Sciatic nerve (tissue), 2 donors: ENCODE data around the gene PHF14. TPM values are rescaled to one million over a fixed set of nuclear protein-coding genes. Genes with fewer than 3 reads are reported as not detected.

ENCODE experiments used
- ATAC-seq: fragments of 200-7000 bp; cut with Tn5 transposase; one replicate; pipeline ENCODE4 v1.9.1; 2020; ENCODE audit warnings: mild to moderate bottlenecking, moderate library complexity
- DNase-seq: peaks from one replicate; pipeline ENCODE4 v3.0.0-alpha.2; 2020; ENCODE audit warnings: low spot score
- intact Hi-C: fragments of 100-400 bp; cut with DNase I; formaldehyde crosslinking; loops from one replicate; pipeline ENCODE4 v1.14.2; 2022
- total RNA-seq: library from RNA; stranded (reverse); fragmentation: NEBNext Ultra II Directional; extraction: Animal tissue kit (Norgen Biotek cat#: 25700); gene quantifications from one replicate; pipeline ENCODE4 v1.2.1, GENCODE V29; 2021
- donor health status: DM: no; HTN: no; CAD: no.
- donor health status: DM: no; HTN: no; CAD: no.

Gene PHF14
- total RNA-seq, 1 donor from 2014 or later, result 50.3 TPM

GRCh38 chr7:11155883-11156282 is 182.2 kb downstream of the PHF14 start:
- ATAC-seq (no peak), DNase-seq (no peak)
- intact Hi-C loops, result no loop called here

DNA sequence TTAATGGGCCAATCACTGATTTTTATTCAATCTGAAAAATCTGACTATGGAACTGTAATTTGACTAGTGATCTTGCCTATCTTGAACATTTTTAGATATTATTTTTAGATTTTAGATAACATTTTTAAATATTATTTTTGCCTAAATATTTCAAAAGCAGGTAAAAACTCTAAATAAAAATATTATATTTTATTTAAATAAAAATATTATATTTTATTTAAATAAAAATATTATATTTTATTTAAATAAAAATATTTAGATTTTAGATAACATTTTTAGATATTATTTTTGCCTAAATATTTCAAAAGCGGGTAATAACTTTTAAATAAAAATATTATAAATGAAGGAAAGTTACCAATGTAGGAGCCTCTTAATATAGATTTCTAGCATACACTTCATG is 187.8 kb downstream of the PHF14 start:
- no peak for DNase-seq
- intact Hi-C loops, result no loop called here
- ATAC-seq, result no peak

GRCh38 chr7:11163220-11163619 is 189.5 kb downstream of the PHF14 start:
- ATAC-seq (no peak), DNase-seq (no peak)
- intact Hi-C loops, result no loop called here

DNA sequence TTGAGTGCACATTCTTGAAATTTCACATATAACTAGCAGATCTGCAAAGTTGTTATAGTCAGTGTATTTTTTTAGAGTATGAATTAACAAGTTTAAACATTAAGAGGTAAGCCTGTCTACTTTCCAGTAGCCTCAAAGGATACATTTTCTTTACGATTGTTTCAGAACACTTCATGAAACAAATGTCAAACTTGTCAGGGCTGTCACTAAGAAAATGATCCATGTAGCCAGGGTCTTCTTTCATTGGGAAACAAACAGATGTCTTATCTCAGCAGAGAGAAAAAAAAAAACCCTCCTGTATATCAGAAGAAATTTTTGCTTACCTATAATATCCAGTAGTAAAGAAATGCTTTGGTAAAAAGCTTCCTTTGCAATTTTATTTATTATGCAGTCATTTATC is 192.4 kb downstream of the PHF14 start:
- no peak for DNase-seq

DNA sequence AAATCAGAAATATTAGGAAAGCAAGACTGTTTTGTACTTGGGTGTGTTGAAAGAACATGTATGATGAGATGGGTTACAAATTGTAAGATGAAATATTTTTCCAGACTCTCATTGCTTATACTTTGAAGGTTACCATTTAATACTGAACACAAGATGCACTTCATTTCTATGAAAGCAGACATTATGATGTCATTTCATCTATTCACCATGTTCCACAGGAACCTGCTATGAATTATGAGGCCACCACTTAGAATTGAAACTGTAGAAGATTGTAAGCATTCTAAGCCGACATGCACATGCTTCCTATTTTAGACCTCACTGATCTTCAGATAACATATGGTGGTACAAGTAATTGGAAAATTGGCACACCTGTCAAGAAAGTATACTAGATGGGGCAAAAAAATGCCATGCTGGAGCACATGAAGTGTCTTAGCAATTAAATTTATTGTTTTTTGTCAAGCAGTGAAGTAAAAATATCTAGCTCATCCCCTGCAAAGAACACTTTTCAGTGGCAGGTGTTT is 195.0 kb downstream of the PHF14 start:
- no peak for DNase-seq
- intact Hi-C loops, result no loop called here
- ATAC-seq, result no peak

More for the DNA sequence above, 192.4 kb downstream of the PHF14 start:
- ATAC-seq, result no peak
- intact Hi-C loops, result no loop called here

DNA sequence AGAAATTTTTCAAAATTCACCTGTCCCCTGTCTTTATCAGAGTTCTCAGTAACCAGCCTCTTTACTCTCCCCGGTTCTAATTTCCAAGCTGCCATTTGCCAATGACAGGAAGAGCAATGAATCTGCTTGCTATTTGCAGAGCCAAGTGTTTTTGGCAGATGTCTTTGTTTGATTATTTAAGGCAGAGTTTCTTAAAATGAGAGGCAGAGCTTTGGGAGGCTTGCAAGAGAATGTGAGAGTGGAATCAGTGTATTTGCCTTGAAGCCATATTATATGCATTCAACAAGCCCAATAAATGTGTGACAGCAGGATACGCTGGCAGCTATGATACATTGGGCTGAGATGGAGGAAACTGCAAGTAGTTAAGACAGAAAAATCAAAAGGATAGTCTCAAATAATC is 196.5 kb downstream of the PHF14 start:
- no peak for DNase-seq
- no peak for ATAC-seq
- intact Hi-C loops, result no loop called here

- DNase-seq (no peak), ATAC-seq (peak; percentile 64)
- intact Hi-C loops, result no loop called here
Observed at GRCh38 chr7:11170863-11171568, 197.3 kb downstream of the PHF14 start.

- intact Hi-C loops, result no loop called here
- ATAC-seq, result no peak
- DNase-seq, result no peak
Observed at GRCh38 chr7:11171569-11172192, 198.0 kb downstream of the PHF14 start.

DNA sequence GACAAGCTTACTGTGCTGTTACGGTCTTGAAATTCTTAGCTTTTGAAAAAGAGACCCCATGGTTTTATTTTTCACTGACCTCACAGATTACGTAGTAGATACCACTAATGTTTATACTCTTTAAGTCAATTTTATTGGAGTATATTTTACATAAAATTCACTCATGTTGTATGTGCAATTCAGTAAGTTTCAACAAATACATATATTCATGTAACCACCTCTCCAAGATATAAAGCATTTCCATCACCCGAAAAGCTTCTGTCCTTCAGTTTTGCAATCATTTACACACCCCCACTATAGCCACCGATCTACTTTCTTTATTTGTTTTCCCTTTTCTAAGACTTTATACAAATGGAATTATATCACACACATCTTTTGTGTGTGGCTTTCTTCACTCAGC is 199.2 kb downstream of the PHF14 start:
- DNase-seq (no peak), ATAC-seq (no peak)
- intact Hi-C loops, result no loop called here

- no peak for DNase-seq
- ATAC-seq, result no peak
- intact Hi-C loops, result no loop called here
Observed at GRCh38 chr7:11175371-11175770, 201.7 kb downstream of the PHF14 start.

DNA sequence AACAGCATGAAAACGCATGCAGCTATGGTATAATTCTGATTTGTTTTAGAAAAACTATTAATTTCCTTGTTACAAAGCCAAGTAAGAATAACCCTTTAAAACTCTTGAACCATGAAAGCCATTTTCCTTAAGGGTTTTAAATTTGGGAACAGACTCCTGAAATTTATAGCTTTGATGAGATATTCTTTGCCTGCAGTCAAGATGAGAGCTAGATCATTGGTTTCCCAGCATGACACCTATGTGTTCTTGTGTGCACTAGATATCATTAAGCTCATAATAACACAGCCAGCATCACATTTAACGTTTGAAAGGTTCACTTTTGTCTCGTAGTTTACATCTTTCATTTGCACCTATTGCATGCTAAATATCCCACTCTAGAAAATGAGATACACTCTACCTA is 202.2 kb downstream of the PHF14 start:
- DNase-seq, result no peak
- intact Hi-C loops, result no loop called here
- ATAC-seq, result no peak

- intact Hi-C loops, result no loop called here
- ATAC-seq, result no peak
- DNase-seq, result no peak
Observed at GRCh38 chr7:11176985-11177555, 203.4 kb downstream of the PHF14 start.

DNA sequence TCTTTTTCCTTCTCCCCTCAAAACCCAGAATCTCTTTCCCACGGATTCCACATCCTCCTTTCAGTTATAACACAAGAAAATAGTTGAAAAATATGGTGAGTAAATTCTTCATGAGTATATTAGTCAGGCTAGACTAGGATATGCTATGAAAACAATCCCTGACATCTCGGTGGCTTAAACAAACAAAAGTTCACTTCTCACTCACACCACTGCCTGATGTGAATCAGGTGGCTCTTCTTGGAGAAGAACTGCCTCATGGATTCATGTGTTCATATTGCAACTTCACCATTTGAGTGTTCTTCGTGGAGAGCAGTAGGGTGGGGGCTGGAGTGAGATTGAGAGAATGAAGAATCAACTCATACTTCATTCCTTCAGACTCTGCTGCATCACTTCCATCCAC is 204.1 kb downstream of the PHF14 start:
- ATAC-seq (no peak), DNase-seq (no peak)
- intact Hi-C loops, result no loop called here

- DNase-seq (no peak), ATAC-seq (no peak)
- intact Hi-C loops, result no loop called here
Observed at GRCh38 chr7:11181590-11181989, 207.9 kb downstream of the PHF14 start.

DNA sequence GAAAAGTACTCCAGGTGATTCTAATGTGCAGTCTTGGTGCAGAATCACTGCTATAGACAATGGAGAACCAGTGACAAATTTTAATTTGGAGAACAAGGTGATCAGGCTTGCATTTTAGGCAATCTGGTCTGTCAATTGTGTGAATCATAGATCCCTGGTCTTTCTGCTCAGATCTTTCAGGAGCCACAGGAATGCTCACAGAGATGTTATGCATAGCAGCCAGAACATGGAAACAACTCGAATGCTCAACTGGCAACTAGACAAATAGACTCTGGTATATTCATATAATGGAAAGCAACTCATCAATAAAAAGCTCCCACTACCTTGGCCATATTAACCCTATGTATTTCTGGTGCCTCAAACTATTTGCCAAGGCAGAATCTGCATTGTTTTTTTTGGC is 209.1 kb downstream of the PHF14 start:
- intact Hi-C loops, result no loop called here
- ATAC-seq (no peak), DNase-seq (no peak)

DNA sequence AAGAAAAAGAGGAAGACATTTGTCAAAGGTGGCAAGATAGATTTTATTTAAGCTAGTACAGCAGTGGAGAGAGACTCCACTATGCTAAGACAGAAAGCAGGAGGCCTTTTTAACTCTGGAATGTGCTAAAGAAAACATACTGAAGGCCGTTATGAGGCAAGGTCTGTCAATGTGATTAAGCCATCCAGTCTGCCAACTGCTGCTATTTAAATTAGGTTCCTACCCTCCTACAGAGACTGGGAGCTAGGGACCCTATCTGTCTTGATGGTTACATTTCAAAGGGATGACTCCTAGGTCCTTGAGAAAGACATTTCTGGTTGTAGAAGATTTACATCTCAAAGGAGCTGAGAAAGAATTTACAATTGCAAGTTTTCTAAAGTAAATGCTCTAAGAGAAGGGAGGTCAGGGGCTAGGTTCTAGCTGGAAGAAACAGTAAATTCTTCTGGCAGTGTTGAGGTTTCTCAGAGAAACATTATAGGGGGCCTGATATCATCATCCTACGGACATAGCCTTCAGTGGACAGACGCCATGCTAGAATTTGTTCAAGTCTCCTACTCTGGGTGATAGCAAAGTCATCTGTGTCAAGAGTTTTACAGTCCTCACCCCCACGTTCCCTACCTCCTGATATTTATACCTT is 211.6 kb downstream of the PHF14 start:
- intact Hi-C loops, result no loop called here
- ATAC-seq (no peak), DNase-seq (no peak)

DNA sequence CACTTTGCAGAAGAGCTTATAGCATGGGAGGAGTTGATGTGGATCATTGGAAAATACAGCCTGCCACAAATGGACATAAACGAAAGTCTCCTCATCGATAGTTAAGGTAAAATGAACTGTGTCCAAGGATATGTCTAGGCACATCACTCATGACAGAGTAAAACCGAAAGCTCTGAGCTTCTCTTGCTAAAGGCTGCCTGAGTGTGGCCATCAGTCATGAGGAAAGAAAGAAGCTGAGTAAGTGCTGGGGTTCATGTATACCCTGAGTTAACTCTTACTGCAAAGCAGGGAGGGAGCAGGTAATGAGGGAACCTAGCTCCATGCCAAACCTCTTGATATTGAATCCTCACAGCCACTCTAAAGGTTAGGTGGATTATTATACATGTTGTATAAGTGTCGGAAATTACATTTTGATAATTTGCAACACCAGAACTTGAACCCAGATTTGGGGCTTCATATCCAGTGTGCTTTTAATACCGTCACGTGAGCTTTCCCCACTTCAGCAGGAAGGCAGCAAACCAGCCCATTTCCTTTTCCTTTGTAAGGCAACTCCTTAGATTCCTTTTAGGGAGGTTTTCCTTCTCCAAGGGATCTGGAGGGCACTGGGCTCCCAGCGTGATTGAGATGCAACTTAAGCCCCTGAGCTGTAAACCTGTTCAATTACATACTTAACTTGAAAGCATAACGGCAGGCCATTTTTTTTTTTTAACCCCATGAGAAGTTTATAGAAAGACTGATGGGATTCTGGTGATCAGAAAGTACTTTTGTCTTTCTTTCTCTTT is 215.0 kb downstream of the PHF14 start:
- intact Hi-C loops, result no loop called here
- no peak for DNase-seq
- no peak for ATAC-seq

- DNase-seq (no peak), ATAC-seq (no peak)
- intact Hi-C loops, result no loop called here
Observed at GRCh38 chr7:11191081-11191480, 217.4 kb downstream of the PHF14 start.

DNA sequence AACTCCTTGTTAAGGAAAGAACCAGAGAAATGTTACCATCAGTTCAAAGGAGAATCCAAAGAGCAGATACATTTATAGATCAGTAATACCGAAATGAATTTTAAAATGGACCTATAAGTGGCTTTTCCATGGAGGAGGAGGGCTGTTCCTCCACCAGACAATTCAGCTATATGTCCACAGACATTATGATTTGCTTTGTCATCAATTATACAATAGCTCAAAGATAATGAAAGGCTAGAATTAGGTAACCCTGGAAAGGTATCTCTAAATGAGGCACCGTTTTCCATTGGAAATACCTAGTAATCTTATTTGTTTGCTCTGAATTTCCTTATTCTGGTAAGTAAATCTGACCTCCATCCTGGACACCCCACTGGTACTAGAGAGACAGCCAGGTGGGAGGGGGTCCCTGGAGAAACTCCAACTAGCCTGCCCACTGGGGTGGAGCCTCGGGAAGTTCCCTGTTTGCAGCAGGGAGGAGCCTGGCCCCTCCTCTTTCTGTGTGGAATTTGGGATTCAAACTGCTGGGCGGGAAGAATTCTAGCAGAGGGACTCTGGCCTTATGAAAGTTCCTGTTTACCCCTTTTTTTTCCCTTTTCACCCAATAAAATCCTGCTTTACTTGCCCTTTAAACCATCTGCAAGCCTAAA is 218.0 kb downstream of the PHF14 start:
- intact Hi-C loops, result no loop called here
- DNase-seq (no peak), ATAC-seq (no peak)
